A549 (cell line): ENCODE measurements around the gene ARHGEF38. TPM values are rescaled to one million over a fixed set of nuclear protein-coding genes. Genes with fewer than 3 reads are reported as not detected.
"Not testable (repeated sequence)": the region's sequence is repeated elsewhere in the genome, so short reads cannot be mapped to it uniquely, and the experiment has no call there.

Source experiments
- ATAC-seq, 2 experiments: fragments of 200-7000 bp in 1 of 2; fragments of >200 bp in 1 of 2; cut with Nextera tagmentation in 1 of 2; cut with Tn5 transposase in 1 of 2; 3 replicates each; pipeline versions ENCODE4 v1.8.0 to v1.9.1; 2018 to 2020; ENCODE audit warnings: mild to moderate bottlenecking in 1 of 2, moderate library complexity in 1 of 2
- CTCF ChIA-PET: fragments of 300-600 bp; sonication (Branson Sonifier 250); formaldehyde crosslinking; extraction: SDS; loops from one replicate; lab custom pipeline; 2021; ENCODE audit warnings: antibody characterized with exemption, inconsistent platforms; lab: Yijun Ruan, JAX
- POLR2A ChIA-PET: fragments of 350-600 bp; formaldehyde crosslinking; extraction: SDS; loops from one replicate; lab custom pipeline; 2021; ENCODE audit warnings: antibody characterized with exemption, inconsistent platforms; lab: Yijun Ruan, JAX
- DNase-seq, 2 experiments: peaks; one replicate each; pipeline versions ENCODE4 v3.0.0 to v3.0.0-alpha.2; 2011 to 2016; ENCODE audit warnings: low read depth in 1 of 2, low spot score in 1 of 2
- FAIRE-seq: peaks from 2 replicates; lab custom pipeline; 2011; peaks lifted over from hg19 to GRCh38; lab: Jason Lieb, UNC
- H3K27ac ChIP-seq, 2 experiments: fragments of >200 bp; sonication (Bioruptor Twin); formaldehyde crosslinking; 3 replicates each; pipeline ENCODE4 v1.5.1; 2016 to 2017
- H3K4me1 ChIP-seq: fragments of >200 bp; sonication (Bioruptor Twin); formaldehyde crosslinking; 3 replicates; pipeline ENCODE4 v1.6.1; 2016
- H3K4me2 ChIP-seq: fragments of >200 bp; sonication (Bioruptor Twin); formaldehyde crosslinking; 3 replicates; pipeline ENCODE4 v1.6.1; 2016
- H3K4me3 ChIP-seq: fragments of >200 bp; sonication (Bioruptor Twin); formaldehyde crosslinking; 3 replicates; pipeline ENCODE4 v1.5.1; 2016
- H3K9me3 ChIP-seq: fragments of >200 bp; sonication (Bioruptor Twin); formaldehyde crosslinking; 3 replicates; pipeline ENCODE4 v1.6.1; 2016
- CBX2 ChIP-seq: fragments of 200-600 bp; sonication (generic); IDR thresholded peaks from 2 replicates; pipeline ENCODE4 v1.6.1; 2016; ENCODE audit warnings: low read depth, mild to moderate bottlenecking, borderline replicate concordance
- CEBPB ChIP-seq, 2 experiments: fragments of >200 bp in 1 of 2; sonication (Bioruptor Twin) in 1 of 2; formaldehyde crosslinking in 1 of 2; IDR thresholded peaks; 2 replicates each; pipeline ENCODE4 v1.6.1; 2012 to 2016
- EHMT2 ChIP-seq: fragments of 200-600 bp; sonication (generic); IDR thresholded peaks from 2 replicates; pipeline ENCODE4 v1.6.1; 2016; ENCODE audit warnings: antibody characterized with exemption, low read depth, mild to moderate bottlenecking, moderate library complexity
- FOSB ChIP-seq: fragments of 250-450 bp; sonication (Bioruptor Pico); IDR thresholded peaks from 2 replicates; pipeline ENCODE4 v1.5.0; 2020; ENCODE audit warnings: mild to moderate bottlenecking, moderate library complexity
- HOXA7 ChIP-seq: fragments of 250-450 bp; sonication (Bioruptor Pico); IDR thresholded peaks from 2 replicates; pipeline ENCODE4 v1.5.0; 2020; ENCODE audit warnings: mild to moderate bottlenecking, moderate library complexity
- KDM1A ChIP-seq: fragments of 200-600 bp; sonication (generic); IDR thresholded peaks from 2 replicates; pipeline ENCODE4 v1.6.1; 2016; ENCODE audit warnings: low read depth, mild to moderate bottlenecking
- KDM5A ChIP-seq: fragments of 200-600 bp; sonication (generic); IDR thresholded peaks from 2 replicates; pipeline ENCODE4 v1.6.1; 2016; ENCODE audit warnings: antibody characterized with exemption, mild to moderate bottlenecking
- NFE2L2 ChIP-seq: fragments of 150-350 bp; conservative IDR thresholded peaks from 2 replicates; pipeline ENCODE4 v1.6.1; 2014; ENCODE audit warnings: low read length
- NPAS2 ChIP-seq: fragments of 250-450 bp; sonication (Bioruptor Pico); IDR thresholded peaks from 2 replicates; pipeline ENCODE4 v1.8.0; 2022; ENCODE audit warnings: mild to moderate bottlenecking, moderate library complexity, borderline replicate concordance
- POLR2AphosphoS2 ChIP-seq: conservative IDR thresholded peaks from 2 replicates; pipeline ENCODE4 v1.6.1; 2012; ENCODE audit warnings: low read length, improper control_type of control experiment, inconsistent platforms
- RAD21 ChIP-seq, 2 experiments: fragments of >200 bp in 1 of 2; sonication (Bioruptor Twin) in 1 of 2; formaldehyde crosslinking in 1 of 2; IDR thresholded peaks in 1 of 2; conservative IDR thresholded peaks in 1 of 2; 2 replicates in 1 of 2; 3 replicates in 1 of 2; pipeline ENCODE4 v1.6.1; 2012 to 2018; ENCODE audit warnings: inconsistent platforms in 1 of 2
- RCOR1 ChIP-seq: fragments of 150-350 bp; IDR thresholded peaks from 2 replicates; pipeline ENCODE4 v1.6.1; 2014; ENCODE audit warnings: antibody characterized with exemption, low read length, low read depth
- RFX5 ChIP-seq: fragments of 450-650 bp; IDR thresholded peaks from 2 replicates; pipeline ENCODE4 v1.7.1; 2014; ENCODE audit warnings: antibody characterized with exemption, mild to moderate bottlenecking, moderate library complexity
- SMC3 ChIP-seq: fragments of >200 bp; sonication (Bioruptor Twin); formaldehyde crosslinking; IDR thresholded peaks from 3 replicates; pipeline ENCODE4 v1.6.1; 2018; ENCODE audit warnings: inconsistent platforms
- SREBF2 ChIP-seq: fragments of 450-650 bp; IDR thresholded peaks from 2 replicates; pipeline ENCODE4 v1.6.1; 2014; ENCODE audit warnings: mild to moderate bottlenecking, moderate library complexity
- TFCP2L1 ChIP-seq: fragments of 250-450 bp; sonication (Bioruptor Pico); IDR thresholded peaks from 2 replicates; pipeline ENCODE4 v1.5.0; 2021; ENCODE audit warnings: mild to moderate bottlenecking
- TP53 ChIP-seq: fragments of 250-450 bp; sonication (Bioruptor Pico); IDR thresholded peaks from 2 replicates; pipeline ENCODE4 v1.5.0; 2021; ENCODE audit warnings: mild to moderate bottlenecking, moderate library complexity
- WGBS: methylation state at CpG from one replicate; pipeline ENCODE4 v1.1.6; 2017; ENCODE audit errors: missing lambda C conversion rate; 5-methylcytosine and 5-hydroxymethylcytosine counted together
- polyA plus RNA-seq, 4 experiments: library from polyadenylated mRNA; depleted of rRNA in 3 of 4; stranded (reverse); fragments of >200 nt; fragmentation: RNase III in 1 of 4; extraction: RNeasy Plus Mini Kit Qiagen cat#74134 plus additional on column Dnase treatment in 1 of 4; gene quantifications; 2 replicates in 3 of 4; 3 replicates in 1 of 4; pipeline ENCODE4 v1.2.3, GENCODE V29; 2011 to 2017
- TF ChIP-seq, protein P1 (sequence below): IDR thresholded peaks from 2 replicates; pipeline ENCODE4 v1.6.1; 2012
- TF ChIP-seq, protein P2 (sequence below): IDR thresholded peaks from 2 replicates; pipeline ENCODE4 v1.6.1; 2012; ENCODE audit warnings: low read depth, borderline replicate concordance
- TF ChIP-seq, protein P3 (sequence below): fragments of 250-450 bp; sonication (Bioruptor Pico); IDR thresholded peaks from 2 replicates; pipeline ENCODE4 v1.5.0; 2021; ENCODE audit warnings: mild to moderate bottlenecking, moderate library complexity, borderline replicate concordance

ARHGEF38 gene
- polyA plus RNA-seq, 2 of the 4 experiments (the other 2 are of a cell fraction) = 0.05 TPM; not detected in 1

DNA sequence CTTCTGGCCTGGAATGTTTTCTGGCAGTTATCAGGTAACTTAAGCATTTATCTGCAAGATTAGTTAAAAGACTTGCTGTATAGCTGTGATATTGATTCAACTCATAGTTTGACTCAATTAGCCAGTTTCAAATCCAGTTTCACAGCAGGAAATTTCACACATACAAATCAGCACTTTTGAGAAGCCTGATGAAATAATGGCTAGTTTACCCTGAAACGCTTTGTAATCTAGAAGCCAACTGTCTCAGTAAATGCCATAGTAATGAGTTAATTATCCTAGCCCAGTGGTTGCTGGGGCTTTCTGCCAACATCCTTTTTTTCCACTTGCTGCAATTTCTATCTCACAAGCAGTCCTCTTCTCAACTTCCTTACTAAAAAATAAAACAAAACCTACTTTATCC, 53.1 kb downstream of the ARHGEF38 start:
- FAIRE-seq = no peak
- Histone ChIP-seq H3K4me3 (no peak overlapping the region), H3K4me2 (no peak overlapping the region), H3K27ac (no peak overlapping the region), H3K9me3 (no peaks in the 10 kb centered on the region), H3K4me1 (no peaks in the 10 kb centered on the region)
- TF ChIP-seq FOSB (CRISPR knock-in tag) (no peak), SMC3 (no peak), RCOR1 (no peak), SREBF2 (no peak), EHMT2 (no peak), KDM1A (no peak), TP53 (no peak)
- TF ChIP-seq, protein P1, sequence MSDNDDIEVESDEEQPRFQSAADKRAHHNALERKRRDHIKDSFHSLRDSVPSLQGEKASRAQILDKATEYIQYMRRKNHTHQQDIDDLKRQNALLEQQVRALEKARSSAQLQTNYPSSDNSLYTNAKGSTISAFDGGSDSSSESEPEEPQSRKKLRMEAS = no peak
- ChIA-PET CTCF (no interaction called here), POLR2A (no interaction called here)
- WGBS = 33% methylated on average over 1 of the region's 1 CpG
- no peak for DNase-seq
- no peak for ATAC-seq

DNA sequence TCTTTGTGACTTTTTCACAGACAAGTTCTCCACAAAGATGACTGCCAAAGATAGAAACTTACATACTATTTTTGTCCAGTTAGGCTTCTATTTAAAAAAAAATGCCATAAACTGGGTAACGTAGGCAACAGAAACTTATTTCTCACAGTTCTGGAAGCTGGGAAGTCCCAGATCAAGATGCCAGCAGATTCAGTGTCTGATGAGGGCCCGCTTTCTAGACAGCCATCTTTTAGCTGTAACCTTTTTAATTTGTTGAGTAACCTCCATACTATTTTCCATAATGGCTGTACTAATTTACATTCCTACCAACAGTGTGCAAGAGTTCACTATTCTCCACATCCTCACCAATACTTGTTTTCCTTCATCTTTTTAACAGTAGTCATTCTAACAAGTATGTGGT, 55.5 kb downstream of the ARHGEF38 start:
- DNase-seq (no peak), FAIRE-seq (no peak), ATAC-seq (no peak)
- Histone ChIP-seq H3K9me3 (no peaks in the 10 kb centered on the region), H3K4me3 (no peak overlapping the region), H3K27ac (no peak overlapping the region), H3K4me2 (no peak overlapping the region), H3K4me1 (no peaks in the 10 kb centered on the region)
- TF ChIP-seq KDM5A (no peak), RAD21 (conservative IDR thresholded peaks at IDR 0.05 in 1 of 2, IDR thresholded peaks at IDR 0.05 in 1 of 2) (no peak), RFX5 (no peak), POLR2AphosphoS2 (no peak), CEBPB (IDR thresholded peaks at IDR 0.05) (no peak), CBX2 (no peak), HOXA7 (no peak), TFCP2L1 (CRISPR knock-in tag) (no peak)
- TF ChIP-seq, protein P2, sequence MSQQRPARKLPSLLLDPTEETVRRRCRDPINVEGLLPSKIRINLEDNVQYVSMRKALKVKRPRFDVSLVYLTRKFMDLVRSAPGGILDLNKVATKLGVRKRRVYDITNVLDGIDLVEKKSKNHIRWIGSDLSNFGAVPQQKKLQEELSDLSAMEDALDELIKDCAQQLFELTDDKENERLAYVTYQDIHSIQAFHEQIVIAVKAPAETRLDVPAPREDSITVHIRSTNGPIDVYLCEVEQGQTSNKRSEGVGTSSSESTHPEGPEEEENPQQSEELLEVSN = no peak
- POLR2A ChIA-PET = no interaction called here
- WGBS = 81% methylated on average over 2 of the region's 2 CpGs
- CTCF ChIA-PET = no interaction called here

DNA sequence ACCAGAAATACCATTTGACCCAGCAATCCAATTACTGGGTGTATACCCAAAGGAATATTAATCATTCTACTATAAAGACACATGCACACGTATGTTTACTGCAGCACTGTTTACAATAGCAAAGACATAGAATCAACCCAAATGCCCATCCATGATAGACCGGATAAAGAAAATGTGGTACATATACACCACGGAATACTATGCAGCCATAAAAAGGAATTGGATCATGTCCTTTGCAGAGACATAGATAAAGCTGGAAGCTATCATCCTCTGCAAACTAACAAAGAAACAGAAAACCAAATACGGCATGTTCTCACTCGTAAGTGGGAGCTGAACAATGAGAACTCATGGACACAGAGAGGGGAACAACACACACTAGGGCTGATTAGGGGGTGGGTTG, 57.4 kb downstream of the ARHGEF38 start:
- H3K4me1 ChIP-seq, H3K4me2 ChIP-seq, ATAC-seq, FAIRE-seq, CTCF ChIA-PET, H3K4me3 ChIP-seq, DNase-seq, POLR2A ChIA-PET, H3K27ac ChIP-seq, H3K9me3 ChIP-seq: not testable (repeated sequence)
- WGBS = 78% methylated on average over 5 of the region's 5 CpGs

DNA sequence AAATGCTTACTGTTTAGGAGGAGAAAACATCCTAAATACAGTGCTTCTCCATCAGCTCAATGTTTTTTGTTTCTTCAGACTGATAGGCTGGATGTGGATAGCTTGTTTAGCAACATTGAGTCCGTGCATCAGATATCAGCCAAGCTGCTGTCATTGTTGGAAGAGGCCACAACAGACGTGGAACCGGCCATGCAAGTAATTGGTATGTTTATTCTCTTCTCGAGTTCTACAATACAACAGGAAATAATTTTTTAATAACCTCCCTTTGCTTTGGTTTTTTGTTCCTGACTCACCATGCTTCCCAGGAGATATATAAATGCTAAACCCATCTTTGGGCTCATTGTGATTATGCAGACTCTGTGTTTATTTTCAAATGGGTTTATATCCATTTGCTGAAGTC, 60.9 kb downstream of the ARHGEF38 start:
- no peak for FAIRE-seq
- no peak for DNase-seq
- Histone ChIP-seq H3K27ac (no peak overlapping the region), H3K4me3 (no peak overlapping the region), H3K9me3 (no peaks in the 10 kb centered on the region), H3K4me2 (no peak overlapping the region), H3K4me1 (no peaks in the 10 kb centered on the region)
- 41% methylated on average over 4 of the region's 4 CpGs for WGBS
- ATAC-seq = no peak
- ChIA-PET CTCF (no interaction called here), POLR2A (no interaction called here)
- TF ChIP-seq, protein P3, sequence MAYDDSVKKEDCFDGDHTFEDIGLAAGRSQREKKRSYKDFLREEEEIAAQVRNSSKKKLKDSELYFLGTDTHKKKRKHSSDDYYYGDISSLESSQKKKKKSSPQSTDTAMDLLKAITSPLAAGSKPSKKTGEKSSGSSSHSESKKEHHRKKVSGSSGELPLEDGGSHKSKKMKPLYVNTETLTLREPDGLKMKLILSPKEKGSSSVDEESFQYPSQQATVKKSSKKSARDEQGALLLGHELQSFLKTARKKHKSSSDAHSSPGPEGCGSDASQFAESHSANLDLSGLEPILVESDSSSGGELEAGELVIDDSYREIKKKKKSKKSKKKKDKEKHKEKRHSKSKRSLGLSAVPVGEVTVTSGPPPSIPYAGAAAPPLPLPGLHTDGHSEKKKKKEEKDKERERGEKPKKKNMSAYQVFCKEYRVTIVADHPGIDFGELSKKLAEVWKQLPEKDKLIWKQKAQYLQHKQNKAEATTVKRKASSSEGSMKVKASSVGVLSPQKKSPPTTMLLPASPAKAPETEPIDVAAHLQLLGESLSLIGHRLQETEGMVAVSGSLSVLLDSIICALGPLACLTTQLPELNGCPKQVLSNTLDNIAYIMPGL (CRISPR knock-in tag) = no peak
- TF ChIP-seq NPAS2 (no peak), NFE2L2 (no peak), HOXA7 (no peak), SREBF2 (no peak)
- TF ChIP-seq, protein P2 = no peak
